ENCODE results near the gene CHAC2. TPM values are rescaled to one million over a fixed set of nuclear protein-coding genes. Genes with fewer than 3 reads are reported as not detected.

Gene CHAC2
- total and polyA plus RNA-seq, 10 donors = 2.7 to 9.5 (median 5.2) TPM

- DNase-seq = no peak
- Histone ChIP-seq H3K36me3 (peaks cover 0 to 66% (median 3%) of the 10 kb centered on the region in 6 donors), H3K9me3 (peaks cover 0 to 5% (median 0%) of the 10 kb centered on the region in 8 donors), H3K4me1 (no peaks in the 10 kb centered on the region), H3K4me3 (no peak overlapping the region), H3K27ac (no peak overlapping the region), H3K27me3 (replicated peaks in 1 of 7) (no peaks in the 10 kb centered on the region)
- 93 to 100% (median 95%) methylated on average over 3 of the region's 3 CpGs for WGBS, 5 donors
- TF ChIP-seq POLR2AphosphoS5 (IDR thresholded peaks at IDR 0.05) (no peak), POLR2A (IDR thresholded peaks at IDR 0.05) (no peak), CTCF (IDR thresholded peaks at IDR 0.05 in 8 of 11, conservative IDR thresholded peaks at IDR 0.05 in 3 of 11) (no peak)
- intact Hi-C loops (cut with DNase I; ENCODE audit: low total_unique reads) = no loop called here
Measured at GRCh38 chr2:53727921-53728320, 39.7 kb upstream of the CHAC2 start.

GRCh38 chr2:53729143-53729762 lies 38.4 kb upstream of the CHAC2 start:
- Histone ChIP-seq H3K27me3 (replicated peaks in 1 of 7) (no peaks in the 10 kb centered on the region), H3K9me3 (peaks cover 0 to 5% (median 0%) of the 10 kb centered on the region in 8 donors), H3K4me1 (no peaks in the 10 kb centered on the region), H3K4me3 (no peak overlapping the region), H3K27ac (no peak overlapping the region), H3K36me3 (peaks cover 0 to 79% (median 3%) of the 10 kb centered on the region in 6 donors)
- DNase-seq = no peak
- TF ChIP-seq CTCF (IDR thresholded peaks at IDR 0.05 in 8 of 11, conservative IDR thresholded peaks at IDR 0.05 in 3 of 11) = no peak
- no peak for TF ChIP-seq POLR2A (IDR thresholded peaks at IDR 0.05)
- TF ChIP-seq POLR2AphosphoS5 (IDR thresholded peaks at IDR 0.05) = no peak
- intact Hi-C loops (cut with DNase I; ENCODE audit: low total_unique reads) = no loop called here
- 93 to 97% (median 96%) methylated on average over 1 of the region's 1 CpG for WGBS, 5 donors

DNA sequence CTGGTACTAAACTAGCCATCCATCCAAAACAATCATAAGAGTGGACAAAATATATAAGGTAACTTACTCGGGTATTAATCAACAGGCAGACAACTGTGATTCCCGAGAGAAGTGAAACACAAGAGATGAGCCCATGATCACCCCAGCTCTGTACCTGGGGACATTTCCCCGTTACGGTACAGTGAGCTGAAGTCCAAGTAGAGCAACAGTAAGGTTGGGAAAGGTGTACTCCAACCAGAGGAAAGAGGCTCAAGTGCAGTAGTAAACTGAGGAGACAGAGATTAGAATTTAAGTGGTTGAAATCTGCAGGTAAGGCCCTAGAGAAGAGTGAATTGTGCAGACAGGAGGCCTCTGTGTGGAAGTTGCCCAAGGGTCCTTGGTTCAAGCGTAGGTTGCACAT lies 30.5 kb upstream of the CHAC2 start:
- H3K4me3 ChIP-seq = no peak overlapping the region
- no peak for DNase-seq
- TF ChIP-seq POLR2AphosphoS5 (IDR thresholded peaks at IDR 0.05) (no peak), CTCF (IDR thresholded peaks at IDR 0.05 in 8 of 11, conservative IDR thresholded peaks at IDR 0.05 in 3 of 11) (no peak), POLR2A (IDR thresholded peaks at IDR 0.05) (no peak)
- no peaks in the 10 kb centered on the region for H3K9me3 ChIP-seq
- intact Hi-C loops (cut with DNase I; ENCODE audit: low total_unique reads) = no loop called here
- H3K4me1 ChIP-seq = peaks cover 0 to 18% (median 0%) of the 10 kb centered on the region in 6 donors
- H3K27ac ChIP-seq = no peak overlapping the region
- H3K36me3 ChIP-seq = peaks cover 0 to 30% (median 0%) of the 10 kb centered on the region in 6 donors
- H3K27me3 ChIP-seq (replicated peaks in 1 of 7) = no peaks in the 10 kb centered on the region
- WGBS, 5 donors = 93 to 98% (median 96%) methylated on average over 5 of the region's 5 CpGs

GRCh38 chr2:53739032-53739431 lies 28.6 kb upstream of the CHAC2 start:
- H3K27ac ChIP-seq = no peak overlapping the region
- peaks cover 0 to 24% (median 0%) of the 10 kb centered on the region in 6 donors for H3K4me1 ChIP-seq
- no peak overlapping the region for H3K4me3 ChIP-seq
- no peak for DNase-seq
- intact Hi-C loops (cut with DNase I; ENCODE audit: low total_unique reads) = no loop called here
- TF ChIP-seq POLR2AphosphoS5 (IDR thresholded peaks at IDR 0.05) = no peak
- no peak for TF ChIP-seq POLR2A (IDR thresholded peaks at IDR 0.05)
- H3K9me3 ChIP-seq = no peaks in the 10 kb centered on the region
- WGBS, 5 donors = 59 to 85% (median 81%) methylated on average over 1 of the region's 1 CpG
- peaks cover 0 to 30% (median 0%) of the 10 kb centered on the region in 6 donors for H3K36me3 ChIP-seq
- H3K27me3 ChIP-seq (replicated peaks in 1 of 7) = no peaks in the 10 kb centered on the region
